ENCODE data around the gene COL18A1.

DNA sequence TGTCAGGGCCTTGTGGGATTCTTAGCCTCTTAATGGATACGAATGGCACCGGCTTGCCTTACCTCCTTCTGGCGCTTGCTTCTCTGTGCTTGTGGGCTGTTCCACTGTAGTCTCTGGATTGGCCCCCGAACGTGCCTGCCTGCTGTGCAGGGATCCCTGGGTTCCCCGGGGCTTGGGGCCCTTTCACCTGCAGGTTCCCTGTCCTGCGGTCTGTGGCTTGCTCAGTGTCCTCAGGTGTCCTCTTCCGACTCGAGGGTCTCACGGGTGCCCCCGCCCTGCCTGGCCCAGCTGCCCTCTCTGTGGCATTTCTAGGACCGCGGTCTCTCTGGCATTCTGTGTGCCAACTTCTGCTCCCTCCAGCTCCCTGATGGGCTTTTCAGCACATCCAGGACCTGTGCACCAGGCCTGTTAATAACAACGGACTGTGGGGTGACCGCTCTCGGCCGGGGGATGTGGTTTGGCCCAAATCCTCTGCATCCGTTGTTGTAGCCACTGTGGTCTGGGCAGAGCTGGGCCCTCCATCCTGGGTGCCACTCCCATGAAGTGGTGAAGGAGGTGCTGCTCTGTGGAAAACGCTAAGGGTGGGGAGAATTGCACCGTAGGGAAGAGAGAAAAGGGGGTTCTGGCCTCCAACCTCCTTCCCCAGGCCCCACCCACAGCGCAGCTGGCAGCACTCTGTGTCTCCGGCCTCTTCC is 12.4 kb downstream of the COL18A1 start:
- TF ChIP-seq, protein P1, sequence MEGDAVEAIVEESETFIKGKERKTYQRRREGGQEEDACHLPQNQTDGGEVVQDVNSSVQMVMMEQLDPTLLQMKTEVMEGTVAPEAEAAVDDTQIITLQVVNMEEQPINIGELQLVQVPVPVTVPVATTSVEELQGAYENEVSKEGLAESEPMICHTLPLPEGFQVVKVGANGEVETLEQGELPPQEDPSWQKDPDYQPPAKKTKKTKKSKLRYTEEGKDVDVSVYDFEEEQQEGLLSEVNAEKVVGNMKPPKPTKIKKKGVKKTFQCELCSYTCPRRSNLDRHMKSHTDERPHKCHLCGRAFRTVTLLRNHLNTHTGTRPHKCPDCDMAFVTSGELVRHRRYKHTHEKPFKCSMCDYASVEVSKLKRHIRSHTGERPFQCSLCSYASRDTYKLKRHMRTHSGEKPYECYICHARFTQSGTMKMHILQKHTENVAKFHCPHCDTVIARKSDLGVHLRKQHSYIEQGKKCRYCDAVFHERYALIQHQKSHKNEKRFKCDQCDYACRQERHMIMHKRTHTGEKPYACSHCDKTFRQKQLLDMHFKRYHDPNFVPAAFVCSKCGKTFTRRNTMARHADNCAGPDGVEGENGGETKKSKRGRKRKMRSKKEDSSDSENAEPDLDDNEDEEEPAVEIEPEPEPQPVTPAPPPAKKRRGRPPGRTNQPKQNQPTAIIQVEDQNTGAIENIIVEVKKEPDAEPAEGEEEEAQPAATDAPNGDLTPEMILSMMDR (IDR thresholded peaks at IDR 0.05 in 4 of 5, conservative IDR thresholded peaks at IDR 0.05 in 1 of 5) = no peak
- no peak for TF ChIP-seq POLR2A (IDR thresholded peaks at IDR 0.05)
